ENCODE data around the gene MDH2. TPM values are rescaled to one million over a fixed set of nuclear protein-coding genes. Genes with fewer than 3 reads are reported as not detected.

Gene MDH2
- total RNA-seq, 1 donor from 2014 or later: 119 TPM

- H3K4me3 Mint-ChIP-seq (ENCODE audit: unreplicated experiment): no peak overlapping the region
- no peaks in the 10 kb centered on the region for H3K27me3 Mint-ChIP-seq (ENCODE audit: unreplicated experiment)
- DNase-seq (ENCODE audit: extremely low spot score, unreplicated experiment): no peak
- H3K36me3 Mint-ChIP-seq (ENCODE audit: unreplicated experiment): peaks cover 50% of the 10 kb centered on the region
- H3K27ac Mint-ChIP-seq (ENCODE audit: unreplicated experiment): no peak overlapping the region
- no peaks in the 10 kb centered on the region for H3K9me3 Mint-ChIP-seq (ENCODE audit: unreplicated experiment)
- no peak for TF ChIP-seq CTCF (IDR thresholded peaks at IDR 0.05)
- peaks cover 8% of the 10 kb centered on the region for H3K4me1 Mint-ChIP-seq (ENCODE audit: unreplicated experiment)
Observed at GRCh38 chr7:76065016-76065612, 17.2 kb downstream of the MDH2 start.

GRCh38 chr7:76066716-76067503 lies 19.0 kb downstream of the MDH2 start:
- no peaks in the 10 kb centered on the region for H3K9me3 Mint-ChIP-seq (ENCODE audit: unreplicated experiment)
- no peak overlapping the region for H3K4me3 Mint-ChIP-seq (ENCODE audit: unreplicated experiment)
- no peak overlapping the region for H3K27ac Mint-ChIP-seq (ENCODE audit: unreplicated experiment)
- H3K36me3 Mint-ChIP-seq (ENCODE audit: unreplicated experiment): peaks cover 36% of the 10 kb centered on the region
- no peaks in the 10 kb centered on the region for H3K27me3 Mint-ChIP-seq (ENCODE audit: unreplicated experiment)
- DNase-seq (ENCODE audit: extremely low spot score, unreplicated experiment): no peak
- no peak for TF ChIP-seq CTCF (IDR thresholded peaks at IDR 0.05)
- H3K4me1 Mint-ChIP-seq (ENCODE audit: unreplicated experiment): peaks cover 8% of the 10 kb centered on the region

GRCh38 chr7:76069238-76069638 lies 21.3 kb downstream of the MDH2 start:
- Mint-ChIP-seq H3K4me3 (ENCODE audit: unreplicated experiment) (no peak overlapping the region), H3K27me3 (ENCODE audit: unreplicated experiment) (no peaks in the 10 kb centered on the region), H3K27ac (ENCODE audit: unreplicated experiment) (no peak overlapping the region), H3K4me1 (ENCODE audit: unreplicated experiment) (peaks cover 7% of the 10 kb centered on the region), H3K36me3 (ENCODE audit: unreplicated experiment) (peaks cover 23% of the 10 kb centered on the region), H3K9me3 (ENCODE audit: unreplicated experiment) (no peaks in the 10 kb centered on the region)
- no peak for DNase-seq (ENCODE audit: extremely low spot score, unreplicated experiment)
- peak; percentile 36 for TF ChIP-seq CTCF (IDR thresholded peaks at IDR 0.05)

- no peaks in the 10 kb centered on the region for H3K9me3 Mint-ChIP-seq (ENCODE audit: unreplicated experiment)
- no peak overlapping the region for H3K27ac Mint-ChIP-seq (ENCODE audit: unreplicated experiment)
- peaks cover 4% of the 10 kb centered on the region for H3K36me3 Mint-ChIP-seq (ENCODE audit: unreplicated experiment)
- TF ChIP-seq CTCF (IDR thresholded peaks at IDR 0.05): no peak
- no peak overlapping the region for H3K4me3 Mint-ChIP-seq (ENCODE audit: unreplicated experiment)
- peaks cover 7% of the 10 kb centered on the region for H3K4me1 Mint-ChIP-seq (ENCODE audit: unreplicated experiment)
- no peaks in the 10 kb centered on the region for H3K27me3 Mint-ChIP-seq (ENCODE audit: unreplicated experiment)
- no peak for DNase-seq (ENCODE audit: extremely low spot score, unreplicated experiment)
Observed at GRCh38 chr7:76071316-76072242, 23.7 kb downstream of the MDH2 start.
